DMS79 treated with DMSO at 0.1 percent for 48 hours (cell line): Measurements from ENCODE around the gene REEP5.
"Not testable (repeated sequence)": the region's sequence is repeated elsewhere in the genome, so short reads cannot be mapped to it uniquely, and the experiment has no call there.

Source experiments
- DNase-seq: peaks from one replicate; lab custom pipeline; 2025; lab: John Stamatoyannopoulos, UW

The REEP5 gene

GRCh38 chr5:112921833-112922817, at the start of gene REEP5:
Gene REEP5 (minus strand): TSS chr5:112922227. CDS start chr5:112922190, 37 bp downstream.
- peak; percentile 66 for DNase-seq

- DNase-seq, result no peak
Measured at GRCh38 chr5:112971276-112971675, 49.2 kb upstream of the REEP5 start.

GRCh38 chr5:112968411-112969106, 46.5 kb upstream of the REEP5 start:
- DNase-seq, result no peak

GRCh38 chr5:112967520-112968083, 45.6 kb upstream of the REEP5 start:
- DNase-seq, result no peak

- no peak for DNase-seq
Measured at GRCh38 chr5:112965733-112966306, 43.8 kb upstream of the REEP5 start.

- not testable (repeated sequence) for DNase-seq
Measured at GRCh38 chr5:112963374-112963733, 41.3 kb upstream of the REEP5 start.

GRCh38 chr5:112960863-112961504, 39.0 kb upstream of the REEP5 start:
- no peak for DNase-seq

- no peak for DNase-seq
Measured at GRCh38 chr5:112960315-112960714, 38.3 kb upstream of the REEP5 start.

- DNase-seq, result not testable (repeated sequence)
Measured at GRCh38 chr5:112959872-112960271, 37.8 kb upstream of the REEP5 start.

GRCh38 chr5:112958093-112959088, 36.4 kb upstream of the REEP5 start:
- peak; percentile 41 for DNase-seq

- no peak for DNase-seq
Measured at GRCh38 chr5:112957036-112957808, 35.2 kb upstream of the REEP5 start.

- no peak for DNase-seq
Measured at GRCh38 chr5:112956606-112957005, 34.6 kb upstream of the REEP5 start.

GRCh38 chr5:112951124-112951702, 29.2 kb upstream of the REEP5 start:
- no peak for DNase-seq

GRCh38 chr5:112948458-112948857, 26.4 kb upstream of the REEP5 start:
- no peak for DNase-seq

GRCh38 chr5:112940670-112941069, 18.6 kb upstream of the REEP5 start:
- no peak for DNase-seq

- no peak for DNase-seq
Measured at GRCh38 chr5:112938286-112938685, 16.3 kb upstream of the REEP5 start.

- no peak for DNase-seq
Measured at GRCh38 chr5:112935675-112936074, 13.6 kb upstream of the REEP5 start.

GRCh38 chr5:112934366-112934663, 12.3 kb upstream of the REEP5 start:
- DNase-seq, result no peak

- no peak for DNase-seq
Measured at GRCh38 chr5:112933651-112934365, 11.8 kb upstream of the REEP5 start.
